Gastrocnemius medialis (tissue), 4 donors: Measurements from ENCODE around the gene ZCCHC24.

Experiments
- POLR2A ChIP-seq, 2 donors: fragments of 450-650 bp; IDR thresholded peaks; one replicate each; pipeline ENCODE4 v1.6.1; 2017; ENCODE audit warnings: antibody characterized with exemption in 2 of 2, mild to moderate bottlenecking in 2 of 2, moderate library complexity in 2 of 2
- TF ChIP-seq, protein P1 (sequence below), 5 experiments: fragments of 450-650 bp in 3 of 5; fragments of 200-600 bp in 2 of 5; sonication (generic) in 2 of 5; IDR thresholded peaks in 4 of 5; conservative IDR thresholded peaks in 1 of 5; 1 replicate in 4 of 5; 2 replicates in 1 of 5; pipeline ENCODE4 v1.5.1; 2016 to 2019; ENCODE audit warnings: antibody characterized with exemption in 5 of 5, mild to moderate bottlenecking in 3 of 5, moderate library complexity in 3 of 5

DNA sequence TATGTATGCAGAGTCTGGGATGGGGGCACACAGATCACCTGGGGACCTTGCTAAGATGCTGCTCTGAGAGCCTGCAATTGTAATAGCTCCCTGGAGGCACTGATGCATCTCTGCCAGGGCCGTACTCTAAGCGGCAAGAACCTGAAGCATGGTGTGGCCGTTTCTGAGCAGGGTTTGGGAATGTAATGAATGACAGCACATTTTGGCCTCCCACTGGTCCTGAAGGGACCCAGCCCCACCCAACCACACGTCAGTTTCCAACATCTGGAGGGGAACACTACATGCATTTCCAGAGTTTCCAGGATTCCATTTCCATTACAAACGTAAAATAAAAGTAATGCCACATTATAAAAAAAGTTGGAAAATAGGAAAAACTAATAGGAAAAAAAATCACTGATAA is 14.0 kb downstream of the ZCCHC24 start:
- TF ChIP-seq, protein P1, sequence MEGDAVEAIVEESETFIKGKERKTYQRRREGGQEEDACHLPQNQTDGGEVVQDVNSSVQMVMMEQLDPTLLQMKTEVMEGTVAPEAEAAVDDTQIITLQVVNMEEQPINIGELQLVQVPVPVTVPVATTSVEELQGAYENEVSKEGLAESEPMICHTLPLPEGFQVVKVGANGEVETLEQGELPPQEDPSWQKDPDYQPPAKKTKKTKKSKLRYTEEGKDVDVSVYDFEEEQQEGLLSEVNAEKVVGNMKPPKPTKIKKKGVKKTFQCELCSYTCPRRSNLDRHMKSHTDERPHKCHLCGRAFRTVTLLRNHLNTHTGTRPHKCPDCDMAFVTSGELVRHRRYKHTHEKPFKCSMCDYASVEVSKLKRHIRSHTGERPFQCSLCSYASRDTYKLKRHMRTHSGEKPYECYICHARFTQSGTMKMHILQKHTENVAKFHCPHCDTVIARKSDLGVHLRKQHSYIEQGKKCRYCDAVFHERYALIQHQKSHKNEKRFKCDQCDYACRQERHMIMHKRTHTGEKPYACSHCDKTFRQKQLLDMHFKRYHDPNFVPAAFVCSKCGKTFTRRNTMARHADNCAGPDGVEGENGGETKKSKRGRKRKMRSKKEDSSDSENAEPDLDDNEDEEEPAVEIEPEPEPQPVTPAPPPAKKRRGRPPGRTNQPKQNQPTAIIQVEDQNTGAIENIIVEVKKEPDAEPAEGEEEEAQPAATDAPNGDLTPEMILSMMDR (IDR thresholded peaks at IDR 0.05 in 4 of 5, conservative IDR thresholded peaks at IDR 0.05 in 1 of 5): no peak
- TF ChIP-seq POLR2A (IDR thresholded peaks at IDR 0.05): no peak
